Trophoblast cell (in vitro differentiated cells and primary cell): Measurements from ENCODE around the gene ACACB.

Experiments used
- DNase-seq, 2 donors: peaks; one replicate each; pipeline ENCODE4 v3.0.0-alpha.2; 2016
- H2AFZ ChIP-seq: 2 replicates; pipeline ENCODE4 v1.6.1; 2013; ENCODE audit warnings: low read length, moderate library complexity, mild to moderate bottlenecking; ENCODE audit not compliant: insufficient read depth, poor library complexity
- H2AK5ac ChIP-seq: 2 replicates; pipeline ENCODE4 v1.6.1; 2013; ENCODE audit warnings: mild to moderate bottlenecking, low read length
- H2BK120ac ChIP-seq: 2 replicates; pipeline ENCODE4 v1.6.1; 2013; ENCODE audit warnings: low read length, mild to moderate bottlenecking, moderate library complexity; ENCODE audit not compliant: insufficient read depth, poor library complexity
- H2BK12ac ChIP-seq: 2 replicates; pipeline ENCODE4 v1.6.1; 2013; ENCODE audit warnings: mild to moderate bottlenecking, low read length, moderate library complexity
- H2BK5ac ChIP-seq: 2 replicates; pipeline ENCODE4 v1.6.1; 2013; ENCODE audit warnings: low read length, low read depth, moderate library complexity, mild to moderate bottlenecking; ENCODE audit not compliant: poor library complexity
- H3K14ac ChIP-seq: 2 replicates; pipeline ENCODE4 v1.6.1; 2013; ENCODE audit warnings: mild to moderate bottlenecking, low read length
- H3K18ac ChIP-seq: 2 replicates; pipeline ENCODE4 v1.6.1; 2013; ENCODE audit warnings: mild to moderate bottlenecking, low read length
- H3K23ac ChIP-seq: 2 replicates; pipeline ENCODE4 v1.6.1; 2013; ENCODE audit warnings: low read length
- H3K27ac ChIP-seq: 2 replicates; pipeline ENCODE4 v1.5.1; 2013; ENCODE audit warnings: low read depth, mild to moderate bottlenecking, inconsistent platforms, low read length, moderate library complexity
- H3K27me3 ChIP-seq: 2 replicates; pipeline ENCODE4 v1.6.1; 2013; ENCODE audit warnings: inconsistent platforms, mild to moderate bottlenecking, low read length, moderate library complexity; ENCODE audit not compliant: insufficient read depth
- H3K36me3 ChIP-seq, 2 experiments: 1 replicate in 1 of 2; 2 replicates in 1 of 2; pipeline ENCODE4 v1.6.1; 2013; ENCODE audit warnings: low read length in 2 of 2, mild to moderate bottlenecking in 2 of 2, moderate library complexity in 1 of 2; ENCODE audit not compliant: insufficient read depth in 2 of 2, control insufficient read depth in 1 of 2
- H3K4ac ChIP-seq: 2 replicates; pipeline ENCODE4 v1.6.1; 2013; ENCODE audit warnings: low read depth, mild to moderate bottlenecking, low read length, moderate library complexity
- H3K4me1 ChIP-seq, 2 experiments: 1 replicate in 1 of 2; 2 replicates in 1 of 2; pipeline ENCODE4 v1.6.1; 2013; ENCODE audit warnings: low read length in 2 of 2, mild to moderate bottlenecking in 2 of 2, moderate library complexity in 1 of 2; ENCODE audit not compliant: insufficient read depth in 2 of 2, control insufficient read depth in 1 of 2
- H3K4me2 ChIP-seq: 2 replicates; pipeline ENCODE4 v1.6.1; 2013; ENCODE audit warnings: inconsistent platforms, mild to moderate bottlenecking, low read length, moderate library complexity
- H3K4me3 ChIP-seq: 2 replicates; pipeline ENCODE4 v1.5.1; 2013; ENCODE audit warnings: mild to moderate bottlenecking, low read depth, low read length, inconsistent platforms
- H3K79me1 ChIP-seq: one replicate; pipeline ENCODE4 v1.6.1; 2013; ENCODE audit warnings: low read length
- H3K79me2 ChIP-seq: 2 replicates; pipeline ENCODE4 v1.6.1; 2013; ENCODE audit warnings: low read length, mild to moderate bottlenecking; ENCODE audit not compliant: control insufficient read depth, insufficient read depth, poor library complexity
- H3K9ac ChIP-seq: 2 replicates; pipeline ENCODE4 v1.6.1; 2013; ENCODE audit warnings: mild to moderate bottlenecking, low read length
- H3K9me3 ChIP-seq: 2 replicates; pipeline ENCODE4 v1.6.1; 2013; ENCODE audit warnings: low read depth, mild to moderate bottlenecking, control low read depth, inconsistent platforms, low read length; ENCODE audit not compliant: insufficient read depth
- H4K12ac ChIP-seq: 2 replicates; pipeline ENCODE4 v1.6.1; 2013; ENCODE audit warnings: low read depth, mild to moderate bottlenecking, low read length, moderate library complexity
- H4K8ac ChIP-seq: 2 replicates; pipeline ENCODE4 v1.6.1; 2013; ENCODE audit warnings: low read depth, mild to moderate bottlenecking, low read length, moderate library complexity
- H4K91ac ChIP-seq: one replicate; pipeline ENCODE4 v1.6.1; 2013; ENCODE audit warnings: low read depth, mild to moderate bottlenecking, low read length, moderate library complexity
- WGBS: extraction: QIAGEN DNeasy Blood & Tissue Kit; methylation state at CpG from one replicate; pipeline ENCODE4 v1.1.7; 2013; ENCODE audit warnings: missing lambda C conversion rate; ENCODE audit not compliant: insufficient read length, insufficient coverage; ENCODE audit errors: extremely low coverage; 5-methylcytosine and 5-hydroxymethylcytosine counted together

Gene ACACB

DNA sequence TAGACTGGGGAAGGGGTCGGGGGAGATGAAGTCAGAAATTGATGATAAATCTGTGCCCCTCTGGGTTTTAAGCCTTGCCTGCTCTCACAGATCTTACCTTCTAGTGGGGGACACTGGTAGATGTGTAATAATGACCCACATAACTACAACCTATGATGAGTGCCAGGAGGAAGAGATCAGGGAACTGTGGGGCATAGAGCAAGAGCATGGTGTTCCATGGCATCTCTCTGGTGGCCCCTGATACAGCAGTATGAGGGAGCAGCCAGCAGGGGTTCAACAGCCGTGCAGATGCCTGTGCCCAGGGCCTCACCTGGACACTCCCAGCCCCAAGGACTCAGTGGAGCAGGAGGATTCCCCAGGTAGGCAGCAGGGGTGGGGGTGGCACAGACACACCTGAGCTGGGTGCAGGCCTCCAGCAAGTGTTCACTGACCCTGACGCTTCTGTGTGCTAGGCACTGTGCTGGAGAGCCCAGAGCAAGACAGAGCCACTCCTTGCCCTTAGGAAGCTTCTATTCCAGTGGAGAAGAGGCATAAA is 5.0 kb downstream of the ACACB start:
- H2BK12ac ChIP-seq = no peak overlapping the region
- no peak overlapping the region for H3K4me2 ChIP-seq
- no peaks in the 10 kb centered on the region for H3K27me3 ChIP-seq
- no peak overlapping the region for H3K4me3 ChIP-seq
- H3K36me3 ChIP-seq = no peaks in the 10 kb centered on the region
- H3K79me1 ChIP-seq = no peaks in the 10 kb centered on the region
- no peak overlapping the region for H2AK5ac ChIP-seq
- H4K12ac ChIP-seq = no peak overlapping the region
- no CpG with 5 or more reads among the region's 3 CpGs for WGBS
- H3K4ac ChIP-seq = no peak overlapping the region
- H4K91ac ChIP-seq = no peak overlapping the region
- no peak overlapping the region for H3K14ac ChIP-seq
- H3K27ac ChIP-seq = no peak overlapping the region
- H3K79me2 ChIP-seq = no peaks in the 10 kb centered on the region
- H3K23ac ChIP-seq = no peak overlapping the region
- peaks cover 0 to under 1% of the 10 kb centered on the region in 2 experiments for H3K4me1 ChIP-seq
- H2BK5ac ChIP-seq = no peak overlapping the region
- no peak overlapping the region for H2AFZ ChIP-seq
- H3K9ac ChIP-seq = no peak overlapping the region
- no peaks in the 10 kb centered on the region for H3K9me3 ChIP-seq
- no peak overlapping the region for H4K8ac ChIP-seq
- no peak for DNase-seq
- H3K18ac ChIP-seq = no peak overlapping the region
- H2BK120ac ChIP-seq = no peak overlapping the region

DNA sequence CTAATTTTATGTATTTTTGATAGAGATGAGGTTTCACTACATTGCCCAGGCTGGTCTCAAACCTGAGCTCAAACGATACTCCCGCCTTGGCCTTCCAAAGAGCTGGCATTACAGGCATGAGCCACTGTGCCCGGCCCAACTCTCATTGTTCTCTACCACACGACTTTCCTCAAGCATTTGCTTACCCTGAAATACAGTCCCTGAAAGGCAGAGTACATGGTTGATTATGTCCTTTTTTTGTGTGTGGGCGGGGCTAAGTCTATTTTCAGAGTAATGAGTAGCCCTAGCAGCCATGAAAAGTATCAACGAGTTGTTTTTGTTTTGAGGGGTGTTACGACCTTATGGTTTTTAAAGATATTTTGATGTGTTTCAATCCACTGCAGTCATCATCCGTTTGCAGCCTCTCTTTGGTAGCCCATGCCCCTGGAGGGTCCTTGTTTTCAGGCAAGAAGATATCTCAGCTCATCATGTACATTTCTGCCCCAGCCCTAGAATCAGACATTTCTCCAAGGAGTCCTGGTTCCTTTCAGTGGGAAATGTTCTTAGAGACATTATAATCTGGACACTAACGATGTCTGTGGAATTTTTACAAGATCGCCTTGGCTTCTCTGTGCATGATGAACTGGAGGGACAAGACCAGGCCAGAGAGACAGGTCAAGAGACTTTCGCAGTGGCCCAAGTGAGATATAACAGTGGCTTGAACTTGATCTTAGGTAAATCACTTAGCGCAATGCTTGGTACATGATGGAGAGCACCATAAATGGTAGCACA is 8.7 kb downstream of the ACACB start:
- no peaks in the 10 kb centered on the region for H3K9me3 ChIP-seq
- no peak overlapping the region for H2AK5ac ChIP-seq
- H4K8ac ChIP-seq = no peak overlapping the region
- no peak overlapping the region for H3K18ac ChIP-seq
- no peaks in the 10 kb centered on the region for H3K79me2 ChIP-seq
- no peak overlapping the region for H2BK5ac ChIP-seq
- H3K4me2 ChIP-seq = no peak overlapping the region
- no peaks in the 10 kb centered on the region for H3K79me1 ChIP-seq
- no peak overlapping the region for H3K23ac ChIP-seq
- no peaks in the 10 kb centered on the region for H3K4me1 ChIP-seq
- no peak overlapping the region for H3K4ac ChIP-seq
- H3K27me3 ChIP-seq = no peaks in the 10 kb centered on the region
- no peak overlapping the region for H2AFZ ChIP-seq
- no peak overlapping the region for H2BK120ac ChIP-seq
- H3K36me3 ChIP-seq = no peaks in the 10 kb centered on the region
- no peak overlapping the region for H4K12ac ChIP-seq
- H3K14ac ChIP-seq = no peak overlapping the region
- DNase-seq = no peak
- H2BK12ac ChIP-seq = no peak overlapping the region
- no peak overlapping the region for H3K4me3 ChIP-seq
- no peak overlapping the region for H3K9ac ChIP-seq
- H4K91ac ChIP-seq = no peak overlapping the region
- H3K27ac ChIP-seq = no peak overlapping the region
- no CpG with 5 or more reads among the region's 12 CpGs for WGBS

DNA sequence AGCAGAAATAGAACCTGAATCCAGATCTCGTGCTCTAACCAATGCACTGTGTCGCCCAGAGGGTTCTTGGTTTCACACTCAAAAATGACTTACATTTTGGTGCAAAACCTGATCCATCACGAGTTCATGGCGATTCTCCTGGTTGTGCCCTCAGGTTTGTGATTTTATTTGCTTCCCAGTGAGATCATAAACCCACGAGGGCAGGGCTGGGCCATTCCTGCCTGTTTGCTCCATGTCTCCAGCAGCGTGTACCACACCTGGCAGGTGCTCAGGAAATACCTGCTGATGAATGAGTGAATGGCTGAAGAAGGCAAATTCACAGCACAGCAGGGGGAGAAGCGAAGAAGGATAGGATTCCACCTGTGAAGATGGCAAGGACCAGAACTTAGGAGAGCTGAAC is 9.4 kb downstream of the ACACB start:
- Histone ChIP-seq H3K4me1 (no peaks in the 10 kb centered on the region), H2BK120ac (no peak overlapping the region), H4K91ac (no peak overlapping the region), H3K79me1 (no peaks in the 10 kb centered on the region), H3K9me3 (no peaks in the 10 kb centered on the region), H3K27ac (no peak overlapping the region), H4K12ac (no peak overlapping the region), H3K4me2 (no peak overlapping the region), H4K8ac (no peak overlapping the region), H3K9ac (no peak overlapping the region), H2BK12ac (no peak overlapping the region), H2BK5ac (no peak overlapping the region), H3K36me3 (no peaks in the 10 kb centered on the region), H3K27me3 (no peaks in the 10 kb centered on the region), H3K4ac (no peak overlapping the region), H3K79me2 (no peaks in the 10 kb centered on the region), H3K23ac (no peak overlapping the region), H3K18ac (no peak overlapping the region), H2AFZ (no peak overlapping the region), H3K14ac (no peak overlapping the region), H3K4me3 (no peak overlapping the region), H2AK5ac (no peak overlapping the region)
- DNase-seq = no peak
- WGBS = no CpG with 5 or more reads among the region's 7 CpGs

DNA sequence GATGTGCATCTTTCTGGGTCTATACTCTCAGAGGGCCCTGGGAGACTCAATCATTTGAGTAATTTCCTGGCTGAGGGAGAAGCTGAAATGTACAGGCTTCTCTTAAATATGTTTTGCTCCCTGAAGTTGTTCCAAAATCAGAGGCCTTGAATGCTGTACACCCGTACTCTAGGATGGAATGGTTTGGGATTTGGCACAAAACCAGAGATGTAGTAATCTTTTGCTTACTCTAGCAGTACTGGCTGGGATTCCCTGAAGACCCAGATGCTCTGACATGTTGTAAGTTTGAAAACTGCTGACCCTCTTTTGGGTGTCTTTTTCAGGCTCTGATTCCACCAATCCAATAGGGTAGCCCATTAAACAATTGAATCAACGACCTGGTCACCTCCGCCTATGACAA is 10.4 kb downstream of the ACACB start:
- Histone ChIP-seq H3K4me2 (no peak overlapping the region), H3K9me3 (no peaks in the 10 kb centered on the region), H3K4ac (no peak overlapping the region), H2BK12ac (no peak overlapping the region), H4K91ac (no peak overlapping the region), H3K27me3 (no peaks in the 10 kb centered on the region), H3K36me3 (no peaks in the 10 kb centered on the region), H2AK5ac (no peak overlapping the region), H4K8ac (no peak overlapping the region), H2AFZ (no peak overlapping the region), H3K14ac (no peak overlapping the region), H2BK120ac (no peak overlapping the region), H3K18ac (no peak overlapping the region), H3K79me1 (no peaks in the 10 kb centered on the region), H3K4me3 (no peak overlapping the region), H3K27ac (no peak overlapping the region), H3K9ac (no peak overlapping the region), H4K12ac (no peak overlapping the region), H3K23ac (no peak overlapping the region), H3K79me2 (no peaks in the 10 kb centered on the region), H3K4me1 (no peaks in the 10 kb centered on the region), H2BK5ac (no peak overlapping the region)
- no peak for DNase-seq
- no CpG with 5 or more reads among the region's 3 CpGs for WGBS
